ENCODE results near the gene TMEM219. TPM values are rescaled to one million over a fixed set of nuclear protein-coding genes. Genes with fewer than 3 reads are reported as not detected.

The TMEM219 gene
- total RNA-seq, 1 experiment from 2014 or later = 69.6 TPM

- peak overlapping the region; percentile 94 for H3K4me3 Mint-ChIP-seq
- no peaks in the 10 kb centered on the region for H3K27me3 Mint-ChIP-seq (ENCODE audit: low read depth)
- ChIA-PET POLR2A (interaction anchor here (0.8 to 1.4 kb wide), 7 partner anchors 16 to 132 kb away, joined by 3 to 5 read pairs (median 3); partner anchors contain the start of genes ALDOA, ASPHD1, CDIPT and DOC2A), CTCF (interaction anchor here (0.7 to 1.2 kb wide), 6 partner anchors 21 to 179 kb away, joined by 3 to 4 read pairs (median 3); partner anchors contain the start of genes CDIPT, PAGR1, TAOK2 and TBX6)
- DNase-seq (ENCODE audit: low spot score) (peak; percentile 84), ATAC-seq (peak; percentile 71)
- TF ChIP-seq EMX1 (CRISPR knock-in tag; IDR thresholded peaks at IDR 0.05) = 0 out of 2 replicates have a peak, but pooled peaks have one; percentile 17
- no peak for TF ChIP-seq ATF3 (CRISPR knock-in tag; conservative IDR thresholded peaks at IDR 0.05)
- TF ChIP-seq MAX (CRISPR knock-in tag; IDR thresholded peaks at IDR 0.05) = no peak
- no peak for TF ChIP-seq ZSCAN18 (CRISPR knock-in tag; IDR thresholded peaks at IDR 0.05)
- peak; percentile 8; the same call in 1 of the 2 replicates for TF ChIP-seq ETV6 (CRISPR knock-in tag; IDR thresholded peaks at IDR 0.05)
- TF ChIP-seq CREB1 (CRISPR knock-in tag; IDR thresholded peaks at IDR 0.05) = no peak
- no peaks in the 10 kb centered on the region for H3K9me3 Mint-ChIP-seq
- H3K27ac Mint-ChIP-seq = 0 out of 2 replicates have a peak overlapping the region, but pooled peaks have one; percentile 23
- H3K4me1 Mint-ChIP-seq = peaks cover 15% of the 10 kb centered on the region
- peaks cover 17% of the 10 kb centered on the region for H3K36me3 Mint-ChIP-seq
Observed at GRCh38 chr16:29994600-29995323, 32.9 kb downstream of the TMEM219 start.

- Mint-ChIP-seq H3K4me1 (peaks cover 17% of the 10 kb centered on the region), H3K36me3 (peaks cover 14% of the 10 kb centered on the region), H3K4me3 (peak within 1 kb of the TSS; percentile 94), H3K9me3 (no peaks in the 10 kb centered on the region), H3K27ac (peak within 1 kb of the TSS; percentile 97), H3K27me3 (ENCODE audit: low read depth) (no peaks in the 10 kb centered on the region)
- CTCF ChIA-PET = interaction anchor here (0.7 to 1.2 kb wide), 6 partner anchors 22 to 180 kb away, joined by 3 to 4 read pairs (median 3); partner anchors contain the start of genes CDIPT, PAGR1, TAOK2 and TBX6
- POLR2A ChIA-PET = interaction anchor here (0.6 to 1.4 kb wide), 7 partner anchors 15 to 132 kb away, joined by 3 to 5 read pairs (median 3); partner anchors contain the start of genes ALDOA, ASPHD1, CDIPT and DOC2A
- DNase-seq (ENCODE audit: low spot score) = peak; percentile 77
- peak; percentile 31 for ATAC-seq
- no peak for TF ChIP-seq ZNF121 (CRISPR knock-in tag; IDR thresholded peaks at IDR 0.05)
- TF ChIP-seq ZNF263 (CRISPR knock-in tag; IDR thresholded peaks at IDR 0.05; ENCODE audit: low read depth) = no peak
- TF ChIP-seq CDX4 (CRISPR knock-in tag; IDR thresholded peaks at IDR 0.05; ENCODE audit: borderline replicate concordance) = no peak
- TF ChIP-seq GTF2I (CRISPR knock-in tag; conservative IDR thresholded peaks at IDR 0.05) = no peak
- TF ChIP-seq ZNF416 (CRISPR knock-in tag; IDR thresholded peaks at IDR 0.05) = no peak
- no peak for TF ChIP-seq OVOL2 (CRISPR knock-in tag; IDR thresholded peaks at IDR 0.05; ENCODE audit: borderline replicate concordance)
- TF ChIP-seq ZNF219 (CRISPR knock-in tag; IDR thresholded peaks at IDR 0.05; ENCODE audit: borderline replicate concordance) = no peak
- no peak for TF ChIP-seq HMGXB4 (CRISPR knock-in tag; IDR thresholded peaks at IDR 0.05)
- TF ChIP-seq ATF6 (CRISPR knock-in tag; IDR thresholded peaks at IDR 0.05) = no peak
- no peak for TF ChIP-seq MXD4 (CRISPR knock-in tag; IDR thresholded peaks at IDR 0.05; ENCODE audit: borderline replicate concordance)
- TF ChIP-seq ERG (CRISPR knock-in tag; IDR thresholded peaks at IDR 0.05) = no peak
- no peak for TF ChIP-seq ATF2 (CRISPR knock-in tag; IDR thresholded peaks at IDR 0.05; ENCODE audit: borderline replicate concordance, low read depth)
- TF ChIP-seq FOXP1 (CRISPR knock-in tag; IDR thresholded peaks at IDR 0.05; ENCODE audit: borderline replicate concordance) = peak; percentile 51; the same call in 1 of the 2 replicates
- no peak for TF ChIP-seq ZNF512 (CRISPR knock-in tag; IDR thresholded peaks at IDR 0.05; ENCODE audit: borderline replicate concordance)
Observed at GRCh38 chr16:29995324-29995910, 33.5 kb downstream of the TMEM219 start, which contains the start of gene HIRIP3. HIRIP3 (minus strand) TSS chr16:29995617; CDS start chr16:29995605, 12 bp downstream.
